ENCODE data around the gene CXorf66.
"Not testable (repeated sequence)": the region's sequence is repeated elsewhere in the genome, so short reads cannot be mapped to it uniquely, and the experiment has no call there.

Gene CXorf66

DNA sequence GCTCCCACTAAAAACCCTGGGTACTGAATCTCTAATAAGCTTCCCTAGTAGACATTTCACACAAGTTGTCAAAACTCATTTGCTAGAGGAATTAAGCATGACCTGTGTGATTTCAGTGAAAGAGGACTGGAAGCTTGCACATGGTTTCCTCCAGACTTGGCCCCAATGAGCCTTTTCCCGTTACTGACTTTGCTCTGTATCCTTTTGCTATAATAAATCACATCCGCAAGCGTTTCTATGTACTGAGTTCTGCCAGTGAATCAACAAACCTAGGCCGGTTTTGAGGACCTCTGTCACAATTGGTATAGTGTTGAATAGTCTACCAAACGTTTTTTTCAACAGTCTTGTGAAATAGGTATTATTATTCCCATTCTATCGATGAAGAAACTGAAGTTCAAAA lies 40.6 kb downstream of the CXorf66 start:
- DNase-seq, result no peak

DNA sequence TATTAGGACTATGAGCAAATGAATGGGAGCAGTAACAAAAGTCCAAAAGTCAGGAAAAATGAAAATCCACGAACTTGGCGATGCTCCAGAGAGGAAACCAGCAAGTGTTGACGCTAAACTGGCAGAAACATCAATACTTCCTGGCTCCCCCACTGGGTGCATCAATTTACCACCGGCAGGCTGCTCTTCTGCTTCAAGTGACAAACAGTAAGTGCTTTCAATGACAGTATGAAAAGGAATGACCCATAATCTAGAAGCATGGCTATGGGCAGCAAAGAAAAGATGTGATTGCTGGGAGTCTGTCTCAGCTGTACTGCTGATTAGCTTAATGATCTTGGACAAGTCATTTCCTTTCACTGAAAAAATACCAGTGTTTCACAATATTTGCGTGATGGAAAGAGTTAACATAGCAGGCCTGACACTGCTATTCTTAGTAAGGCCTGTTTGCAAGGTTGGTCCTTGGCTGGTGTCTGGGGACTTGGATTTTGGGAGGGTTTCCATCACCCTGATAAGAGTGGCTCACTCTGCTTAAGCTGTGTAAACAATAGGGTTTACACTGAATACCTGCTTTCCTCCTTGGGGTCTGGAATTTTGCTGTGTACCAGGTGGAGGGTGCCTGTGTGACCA lies 41.1 kb downstream of the CXorf66 start:
- DNase-seq, result no peak

DNA sequence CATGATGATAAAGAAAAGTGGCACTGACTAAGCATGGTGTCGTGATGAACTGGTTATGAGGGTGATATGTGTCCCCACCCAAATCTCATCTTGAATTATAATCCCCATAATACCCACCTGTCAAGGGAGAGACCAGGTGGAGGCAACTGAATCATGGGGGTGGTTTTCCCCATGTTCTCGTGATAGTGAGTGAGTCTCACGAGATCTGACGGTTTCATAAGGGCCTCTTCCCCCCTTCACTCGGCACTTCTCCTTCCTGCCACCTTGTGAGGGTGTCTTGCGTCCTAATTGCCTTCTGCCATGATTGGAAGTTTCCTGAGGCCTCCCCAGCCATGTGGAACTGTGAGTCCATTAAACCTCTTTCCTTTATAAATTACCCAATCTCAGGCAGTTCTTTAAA lies 44.2 kb downstream of the CXorf66 start:
- not testable (repeated sequence) for DNase-seq

DNA sequence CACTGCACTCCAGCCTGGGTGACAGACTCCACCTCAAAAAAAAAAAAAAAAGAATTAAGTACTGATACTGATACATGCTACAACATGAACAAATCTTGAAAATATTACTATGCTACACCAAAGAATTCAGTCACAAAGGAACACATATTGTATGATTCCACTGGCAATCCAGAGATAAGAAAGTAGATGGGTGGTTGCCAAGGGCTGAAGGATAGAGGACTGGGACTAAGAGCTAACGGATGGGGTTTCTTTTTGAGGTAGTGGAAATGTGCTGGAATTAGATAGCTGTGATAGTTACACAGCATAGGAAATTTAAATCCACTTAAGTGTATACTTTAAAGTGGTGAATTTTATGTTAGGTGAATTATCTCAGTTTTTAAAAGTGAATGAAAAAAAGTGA lies 45.0 kb downstream of the CXorf66 start:
- DNase-seq, result no peak

DNA sequence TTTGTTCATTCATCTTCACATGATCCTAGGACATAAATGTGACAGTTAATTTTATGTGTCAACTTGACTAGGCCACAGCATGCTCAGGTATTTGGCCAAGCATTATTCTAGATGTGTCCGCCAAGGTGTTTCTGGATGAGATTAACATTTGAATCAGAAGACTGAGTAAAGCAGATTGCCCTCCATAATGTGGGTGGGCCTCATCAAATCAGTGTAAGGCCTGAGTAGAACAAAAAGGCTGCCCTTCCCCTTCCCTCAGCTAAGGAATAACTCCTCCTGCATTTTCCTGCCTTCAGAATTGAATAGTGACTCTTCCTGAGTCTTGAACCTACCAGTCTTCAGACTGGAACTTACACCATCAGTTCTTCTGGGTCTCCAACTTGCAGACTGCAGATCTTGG lies 50.9 kb downstream of the CXorf66 start:
- DNase-seq, result no peak

DNA sequence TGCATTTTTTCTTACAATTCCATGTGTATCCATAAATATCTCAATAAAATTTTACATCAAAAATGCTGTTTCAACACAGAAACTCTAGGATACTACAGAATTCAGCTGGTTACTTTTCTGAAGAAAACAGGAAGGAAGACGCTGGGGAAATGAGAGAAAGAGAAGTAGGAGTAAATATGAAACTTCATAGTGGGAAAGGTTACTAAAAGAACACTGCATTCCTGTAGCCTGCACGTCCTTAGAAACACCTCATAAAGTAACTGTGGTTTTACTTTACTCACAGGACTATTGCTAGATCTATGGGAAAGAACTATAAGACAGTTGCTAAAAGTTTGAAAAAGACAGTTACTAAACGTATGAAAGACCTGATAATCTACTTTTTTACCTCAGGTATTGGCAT lies 55.6 kb downstream of the CXorf66 start:
- DNase-seq, result no peak

DNA sequence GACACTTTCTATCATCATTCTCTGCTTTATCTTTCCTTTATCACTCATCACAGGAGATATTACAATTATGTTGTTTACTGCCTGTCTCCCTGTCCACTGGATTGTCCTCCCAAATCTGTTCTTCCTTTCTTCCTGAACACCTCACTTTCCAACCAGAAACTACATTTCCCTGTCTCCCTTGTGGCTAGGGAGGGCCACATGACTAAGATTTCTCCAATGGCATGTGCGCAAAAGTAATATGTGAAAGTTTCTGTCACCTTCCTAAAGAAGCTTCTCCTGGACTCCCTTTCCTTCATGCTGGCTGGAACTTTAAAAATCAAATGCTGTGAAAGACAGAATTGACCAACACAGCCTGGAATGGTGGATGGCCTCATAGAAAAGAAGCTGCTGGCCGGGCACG lies 58.2 kb downstream of the CXorf66 start:
- no peak for DNase-seq

DNA sequence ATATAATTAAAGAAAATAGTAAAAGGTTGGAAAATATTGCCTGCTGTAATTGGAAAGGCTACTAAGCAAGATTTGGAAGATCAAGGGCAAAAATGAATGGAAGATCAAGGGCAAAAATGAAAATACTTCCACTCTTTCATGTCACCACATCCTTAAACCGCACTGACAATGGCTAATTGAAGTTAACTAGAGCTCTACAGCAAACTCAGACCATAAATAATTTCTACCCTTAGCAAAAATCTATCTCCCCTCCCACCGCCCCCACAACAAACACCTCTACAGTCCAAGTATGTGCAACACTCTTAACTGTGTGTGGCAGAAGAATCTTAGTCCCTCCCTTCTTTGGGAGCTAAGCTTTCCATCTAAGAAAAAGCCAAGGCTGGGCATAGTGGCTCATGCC lies 59.6 kb downstream of the CXorf66 start:
- no peak for DNase-seq

Data from activated CD4-positive, CD25-positive, alpha-beta regulatory T cell treated with anti-CD3 and anti-CD28 coated beads, Interleukin-2, amount 50 U/mL, for 72 hours (primary cell).